Skin epidermis (tissue), 12 donors: Measurements from ENCODE around the gene TNS2.
"Not testable (repeated sequence)": the region's sequence is repeated elsewhere in the genome, so short reads cannot be mapped to it uniquely, and the experiment has no call there.

ENCODE experiments used
- H3K27ac ChIP-seq, 21 experiments: fragments of 200-600 bp; sonication (generic) in 11 of 21; one replicate each; pipeline ENCODE4 v1.5.0; 2020; ENCODE audit warnings: mild to moderate bottlenecking in 3 of 21, inconsistent platforms in 2 of 21, moderate library complexity in 2 of 21
- H3K4me3 ChIP-seq, 7 experiments: fragments of 200-600 bp; sonication (generic) in 2 of 7; one replicate each; pipeline ENCODE4 v1.5.0; 2020; ENCODE audit warnings: inconsistent platforms in 2 of 7, mild to moderate bottlenecking in 2 of 7, moderate library complexity in 1 of 7

TNS2 gene, protein sequence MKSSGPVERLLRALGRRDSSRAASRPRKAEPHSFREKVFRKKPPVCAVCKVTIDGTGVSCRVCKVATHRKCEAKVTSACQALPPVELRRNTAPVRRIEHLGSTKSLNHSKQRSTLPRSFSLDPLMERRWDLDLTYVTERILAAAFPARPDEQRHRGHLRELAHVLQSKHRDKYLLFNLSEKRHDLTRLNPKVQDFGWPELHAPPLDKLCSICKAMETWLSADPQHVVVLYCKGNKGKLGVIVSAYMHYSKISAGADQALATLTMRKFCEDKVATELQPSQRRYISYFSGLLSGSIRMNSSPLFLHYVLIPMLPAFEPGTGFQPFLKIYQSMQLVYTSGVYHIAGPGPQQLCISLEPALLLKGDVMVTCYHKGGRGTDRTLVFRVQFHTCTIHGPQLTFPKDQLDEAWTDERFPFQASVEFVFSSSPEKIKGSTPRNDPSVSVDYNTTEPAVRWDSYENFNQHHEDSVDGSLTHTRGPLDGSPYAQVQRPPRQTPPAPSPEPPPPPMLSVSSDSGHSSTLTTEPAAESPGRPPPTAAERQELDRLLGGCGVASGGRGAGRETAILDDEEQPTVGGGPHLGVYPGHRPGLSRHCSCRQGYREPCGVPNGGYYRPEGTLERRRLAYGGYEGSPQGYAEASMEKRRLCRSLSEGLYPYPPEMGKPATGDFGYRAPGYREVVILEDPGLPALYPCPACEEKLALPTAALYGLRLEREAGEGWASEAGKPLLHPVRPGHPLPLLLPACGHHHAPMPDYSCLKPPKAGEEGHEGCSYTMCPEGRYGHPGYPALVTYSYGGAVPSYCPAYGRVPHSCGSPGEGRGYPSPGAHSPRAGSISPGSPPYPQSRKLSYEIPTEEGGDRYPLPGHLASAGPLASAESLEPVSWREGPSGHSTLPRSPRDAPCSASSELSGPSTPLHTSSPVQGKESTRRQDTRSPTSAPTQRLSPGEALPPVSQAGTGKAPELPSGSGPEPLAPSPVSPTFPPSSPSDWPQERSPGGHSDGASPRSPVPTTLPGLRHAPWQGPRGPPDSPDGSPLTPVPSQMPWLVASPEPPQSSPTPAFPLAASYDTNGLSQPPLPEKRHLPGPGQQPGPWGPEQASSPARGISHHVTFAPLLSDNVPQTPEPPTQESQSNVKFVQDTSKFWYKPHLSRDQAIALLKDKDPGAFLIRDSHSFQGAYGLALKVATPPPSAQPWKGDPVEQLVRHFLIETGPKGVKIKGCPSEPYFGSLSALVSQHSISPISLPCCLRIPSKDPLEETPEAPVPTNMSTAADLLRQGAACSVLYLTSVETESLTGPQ (N-terminal part only)

DNA sequence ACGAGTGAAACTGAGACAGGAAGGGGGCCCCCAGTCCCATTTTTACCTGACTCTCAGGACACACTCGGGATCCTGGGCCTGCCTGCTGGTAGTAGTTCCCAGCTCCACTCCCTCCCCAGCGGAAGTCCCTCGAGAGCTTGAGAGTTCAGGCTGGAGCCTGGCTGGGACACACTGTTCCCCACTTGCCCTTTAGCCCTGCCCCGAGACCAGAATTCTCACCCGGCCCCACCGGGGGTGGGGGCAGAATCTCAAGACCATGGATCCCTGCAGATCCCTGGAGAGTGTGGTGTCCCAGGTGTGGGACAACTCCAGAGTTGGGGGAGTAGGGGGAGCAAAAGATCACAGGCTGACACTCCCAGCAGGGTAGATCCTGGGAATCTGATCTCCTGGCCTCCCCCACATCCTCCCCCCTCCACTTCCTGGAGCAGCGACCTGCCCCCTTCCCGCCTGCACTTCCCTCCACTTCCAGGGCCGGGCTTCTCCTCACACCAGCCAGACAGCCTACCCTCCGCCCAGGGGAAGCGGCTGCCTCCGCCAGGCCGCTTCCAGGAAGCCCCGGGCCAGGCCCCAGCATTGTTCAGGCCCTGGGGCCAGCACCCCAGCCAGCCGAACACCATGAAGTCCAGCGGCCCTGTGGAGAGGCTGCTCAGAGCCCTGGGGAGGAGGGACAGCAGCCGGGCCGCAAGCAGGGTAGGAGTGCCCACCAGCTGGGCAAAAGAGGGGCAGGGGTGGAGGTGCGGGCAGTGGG, at the start of gene TNS2:
Gene TNS2 (plus strand): TSS at position 495 of the 748 bp plus-strand sequence. CDS start 121 bp downstream, at position 616.
- Histone ChIP-seq H3K4me3 (peak within 1 kb of the TSS; percentile 20 to 51 (median 39)), H3K27ac (peak within 1 kb of the TSS; percentile 66 to 95 (median 88))

DNA sequence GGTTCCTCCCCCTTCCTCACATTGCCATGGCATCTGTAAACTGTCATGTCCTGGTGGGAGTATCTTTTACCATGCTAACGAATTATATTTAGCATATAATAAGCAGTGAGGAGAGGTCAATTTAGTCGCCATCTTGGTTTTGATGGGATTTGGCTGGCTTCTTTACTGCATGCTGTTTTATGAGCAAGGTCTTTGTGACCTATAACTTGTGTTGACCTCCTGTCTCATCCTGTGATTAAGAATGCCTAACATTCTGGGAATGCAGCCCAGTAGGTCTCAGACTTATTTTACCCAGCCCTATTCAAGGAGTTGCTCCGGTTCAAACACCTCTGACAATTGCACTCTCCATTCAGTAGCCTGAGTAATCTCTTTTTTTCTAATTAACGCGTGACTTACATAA, 45.7 kb upstream of the TNS2 start:
- Histone ChIP-seq H3K27ac (peak overlapping the region in 1 of 21 experiments; percentile 84), H3K4me3 (no peak overlapping the region)

DNA sequence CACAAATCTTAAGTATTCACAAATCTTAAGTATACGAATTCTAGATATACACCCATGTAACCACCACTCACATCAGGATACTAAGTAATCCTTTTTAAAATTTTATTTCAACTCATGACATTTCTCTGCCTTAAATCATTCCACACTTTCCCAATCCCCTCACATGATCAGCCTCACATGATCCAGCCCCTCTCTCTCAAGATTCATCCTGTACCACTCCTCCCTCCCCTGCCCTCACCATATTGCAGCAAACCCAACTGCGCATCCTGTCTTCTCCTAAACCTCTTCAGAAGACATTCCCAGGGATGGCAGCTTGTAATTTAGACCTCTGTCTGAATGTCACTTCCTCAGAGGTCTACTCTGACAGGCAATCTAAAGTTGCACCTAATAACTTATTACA, 45.3 kb upstream of the TNS2 start:
- Histone ChIP-seq H3K4me3 (no peak overlapping the region), H3K27ac (peak overlapping the region in 3 of 21 experiments; percentile 34 to 85 (median 84))

DNA sequence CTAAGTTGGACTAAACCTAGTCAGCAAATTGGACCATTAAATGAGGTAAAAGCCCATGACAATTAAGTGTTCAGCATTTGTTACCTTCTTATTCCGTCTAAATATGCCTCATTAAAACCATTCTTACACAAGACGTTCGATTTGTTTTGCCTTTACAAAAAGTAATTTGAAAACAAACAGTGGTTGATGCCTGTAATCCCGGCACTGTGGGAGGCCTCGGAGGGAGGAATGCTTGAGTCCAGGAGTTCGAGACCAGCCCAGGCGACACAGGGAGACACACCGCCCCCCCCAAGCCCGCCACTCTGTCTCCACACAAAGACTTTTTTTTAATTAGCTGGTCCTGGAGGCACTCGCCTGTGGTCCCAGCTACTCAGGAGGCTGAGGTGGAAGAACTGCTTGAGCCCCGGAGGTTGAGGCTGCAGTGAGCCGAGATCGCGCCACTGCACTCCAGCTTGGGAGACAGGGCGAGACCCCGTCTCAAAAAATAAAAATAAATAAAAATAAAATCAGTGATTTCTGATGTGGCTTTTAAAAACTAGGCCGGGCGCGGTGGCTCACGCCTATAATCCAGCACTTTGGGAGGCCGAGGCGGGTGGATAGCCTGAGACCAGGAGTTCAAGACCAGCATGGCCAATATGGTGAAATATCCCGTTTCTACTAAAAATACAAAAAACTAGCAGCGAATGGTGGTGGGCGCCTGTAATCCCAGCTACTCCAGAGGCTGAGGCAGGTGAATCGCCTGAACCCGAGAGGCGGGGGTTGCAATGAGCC, 44.5 kb upstream of the TNS2 start:
- H3K27ac ChIP-seq: peak overlapping the region; percentile 52 to 92 (median 83)
- peak overlapping the region; percentile 59 to 97 (median 87) for H3K4me3 ChIP-seq

DNA sequence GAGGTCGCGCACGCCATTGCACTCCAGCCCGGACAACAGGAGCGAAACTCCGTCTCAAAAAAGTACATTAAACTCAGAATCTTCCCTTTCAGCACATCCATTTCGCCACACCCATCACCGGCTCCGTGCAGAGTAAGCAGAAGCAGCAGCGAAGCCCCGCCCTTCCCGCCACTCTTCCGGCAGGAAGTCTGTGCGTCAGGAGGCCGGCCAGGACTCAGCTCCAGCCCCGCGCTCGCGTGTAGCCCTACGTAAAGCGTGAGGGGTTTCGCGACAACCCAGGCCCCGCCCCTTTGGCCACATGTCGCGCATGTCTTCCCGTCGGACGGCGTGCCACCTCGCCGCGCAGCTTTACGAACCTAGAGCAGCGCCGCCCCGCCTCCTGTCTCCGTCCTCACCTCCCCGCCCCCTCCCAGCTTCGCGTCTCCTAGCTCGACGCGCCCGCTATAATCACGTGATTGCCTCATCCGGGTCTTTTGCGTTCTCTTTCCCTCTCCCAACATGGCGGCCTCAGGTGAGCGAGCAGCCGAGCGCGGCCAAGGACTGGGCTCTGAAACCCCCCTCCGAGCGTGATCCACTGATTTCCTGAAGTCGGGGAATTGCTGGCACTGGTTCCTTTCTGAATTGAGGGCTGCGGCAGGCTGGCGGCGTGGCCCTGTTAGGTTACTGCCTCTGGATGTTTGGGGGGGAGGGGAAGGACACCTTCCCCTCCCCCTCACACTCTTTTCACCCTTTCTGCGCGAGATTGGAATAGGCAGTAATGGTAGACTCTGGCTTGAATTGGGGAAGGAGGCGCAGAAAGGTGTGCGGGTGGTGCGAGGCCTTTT, 43.7 kb upstream of the TNS2 start, which contains the start of gene EIF4B:
Gene EIF4B (plus strand): TSS at position 471 of the 824 bp plus-strand sequence. CDS start 28 bp downstream, at position 499.
- H3K27ac ChIP-seq: peak within 1 kb of the TSS; percentile 73 to 97 (median 89)

DNA sequence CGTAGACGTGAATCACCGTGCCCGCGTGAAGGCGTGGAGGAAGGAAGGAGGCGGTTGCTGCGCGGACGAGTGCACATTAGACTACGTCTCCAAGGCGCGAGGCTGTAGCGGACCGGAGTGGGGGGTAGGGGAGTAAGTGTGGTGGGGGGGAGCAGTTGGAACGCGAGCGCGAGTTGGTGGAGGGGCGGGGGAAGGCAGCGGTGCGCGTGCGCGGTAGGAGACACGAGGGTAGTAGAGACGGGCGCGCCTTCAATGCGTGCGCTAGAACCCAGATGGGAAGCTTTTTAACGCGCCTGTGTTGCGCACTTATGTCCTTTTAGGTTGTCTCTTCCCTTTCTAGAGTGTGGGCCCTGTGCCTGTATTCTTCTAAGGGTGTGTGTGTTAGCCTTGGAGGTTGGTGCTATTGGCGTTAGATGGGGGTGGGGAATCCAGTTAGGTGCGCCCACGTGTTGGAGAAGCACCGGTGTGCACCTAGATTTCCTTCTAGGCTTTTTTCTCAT, 43.0 kb upstream of the TNS2 start:
- H3K27ac ChIP-seq: peak overlapping the region; percentile 71 to 97 (median 89)
- peak overlapping the region; percentile 59 to 97 (median 87) for H3K4me3 ChIP-seq

More for the DNA sequence above, 43.7 kb upstream of the TNS2 start, which contains the start of gene EIF4B:
- peak within 1 kb of the TSS; percentile 59 to 97 (median 87) for H3K4me3 ChIP-seq

DNA sequence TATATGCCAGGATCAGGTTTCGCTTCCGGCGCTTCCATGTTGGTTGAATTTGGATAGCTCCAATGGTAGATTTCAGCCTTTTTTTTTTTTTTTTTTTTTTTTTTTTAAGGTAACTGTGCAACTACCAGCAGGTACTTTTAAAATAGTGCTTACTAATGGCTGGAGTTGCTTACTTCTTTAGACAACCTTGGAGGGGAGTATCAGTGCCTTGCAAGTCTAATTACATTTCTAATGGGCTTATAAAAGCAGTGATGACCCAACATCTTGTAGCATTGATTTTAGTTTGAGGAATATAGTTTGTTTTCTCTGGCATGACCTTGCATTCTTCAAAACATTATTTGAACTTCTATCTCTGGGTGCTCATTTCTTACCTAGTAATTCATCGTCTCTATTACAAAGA, 42.5 kb upstream of the TNS2 start:
- Histone ChIP-seq H3K27ac (peak overlapping the region in 13 of 21 experiments; percentile 71 to 95 (median 89)), H3K4me3 (peak overlapping the region; percentile 59 to 97 (median 87))

DNA sequence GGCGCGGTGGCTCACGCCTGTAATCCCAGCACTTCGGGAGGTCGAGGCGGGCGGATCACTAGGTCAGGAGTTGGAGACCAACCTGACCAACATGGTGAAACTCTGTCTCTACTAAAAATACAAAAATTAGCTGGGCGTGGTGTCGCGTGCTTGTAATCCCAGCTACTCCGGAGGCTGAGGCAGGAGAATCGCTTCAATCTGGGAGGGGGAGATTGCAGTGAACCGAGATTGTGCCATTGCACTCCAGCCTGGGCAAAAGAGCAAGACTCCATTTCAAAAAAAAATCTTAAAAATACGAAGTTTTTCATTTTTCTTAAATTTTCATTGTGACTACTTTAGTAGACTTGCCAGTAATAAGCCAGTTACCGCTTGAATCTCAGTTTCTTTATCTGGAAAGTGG, 41.1 kb upstream of the TNS2 start:
- H3K4me3 ChIP-seq, H3K27ac ChIP-seq: not testable (repeated sequence)

DNA sequence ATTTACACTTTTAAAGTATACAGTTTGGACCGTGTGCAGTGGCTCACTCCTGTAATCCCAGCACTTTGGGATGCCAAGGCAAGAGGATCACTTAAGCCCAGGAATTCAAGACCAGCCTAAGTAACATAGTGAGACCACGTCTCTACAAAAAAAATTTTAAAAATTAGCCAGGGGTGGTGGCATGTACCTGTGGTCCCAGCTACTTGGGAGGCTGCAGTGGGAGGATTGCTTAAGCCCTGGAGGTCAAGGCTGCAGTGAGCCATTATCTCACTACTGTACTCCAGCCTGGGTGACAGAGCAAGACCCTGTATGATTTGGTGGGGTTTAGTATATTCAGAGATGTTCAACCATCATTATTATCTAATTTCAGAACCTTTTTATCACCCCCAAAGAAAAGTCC, 38.9 kb upstream of the TNS2 start:
- Histone ChIP-seq H3K27ac (no peak overlapping the region), H3K4me3 (no peak overlapping the region)

DNA sequence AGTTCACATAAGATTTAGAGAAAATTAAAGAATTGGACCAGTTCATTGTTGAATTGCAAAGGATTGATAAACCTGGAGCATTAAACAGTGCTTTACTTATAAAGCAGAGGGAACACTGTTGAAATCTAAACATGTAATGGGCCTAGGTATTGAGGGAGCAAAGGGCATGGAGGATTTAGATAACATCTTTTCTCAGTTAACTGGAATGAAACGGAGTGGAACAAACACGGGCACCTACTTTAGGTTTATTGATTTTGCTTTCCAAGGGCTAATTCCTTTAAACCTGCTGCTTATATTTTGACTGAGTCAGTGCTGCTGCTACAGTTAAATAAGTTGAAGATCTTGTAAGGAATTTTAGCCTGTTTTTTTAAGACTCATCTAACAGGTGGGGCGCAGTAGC, 38.0 kb upstream of the TNS2 start:
- Histone ChIP-seq H3K4me3 (no peak overlapping the region), H3K27ac (no peak overlapping the region)

DNA sequence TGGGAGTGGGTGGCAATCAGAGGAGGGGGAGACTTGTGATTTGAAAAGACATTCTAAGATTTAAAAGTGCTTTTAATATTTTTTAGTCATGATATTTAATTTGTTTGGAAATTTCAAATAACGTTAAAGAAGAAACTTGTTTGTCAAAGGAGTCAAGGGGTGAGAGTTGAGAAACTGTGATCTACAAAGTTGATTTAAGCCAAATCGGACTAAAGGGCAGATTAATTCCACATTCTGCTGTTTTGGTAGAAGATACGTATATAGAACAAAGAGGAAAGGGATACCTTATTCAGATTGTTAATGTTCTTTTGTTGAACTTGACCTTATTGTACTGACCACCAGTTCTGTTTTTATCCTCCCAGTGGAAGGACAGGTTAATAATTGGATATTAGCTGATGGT, 36.9 kb upstream of the TNS2 start:
- H3K4me3 ChIP-seq: no peak overlapping the region
- H3K27ac ChIP-seq: no peak overlapping the region

DNA sequence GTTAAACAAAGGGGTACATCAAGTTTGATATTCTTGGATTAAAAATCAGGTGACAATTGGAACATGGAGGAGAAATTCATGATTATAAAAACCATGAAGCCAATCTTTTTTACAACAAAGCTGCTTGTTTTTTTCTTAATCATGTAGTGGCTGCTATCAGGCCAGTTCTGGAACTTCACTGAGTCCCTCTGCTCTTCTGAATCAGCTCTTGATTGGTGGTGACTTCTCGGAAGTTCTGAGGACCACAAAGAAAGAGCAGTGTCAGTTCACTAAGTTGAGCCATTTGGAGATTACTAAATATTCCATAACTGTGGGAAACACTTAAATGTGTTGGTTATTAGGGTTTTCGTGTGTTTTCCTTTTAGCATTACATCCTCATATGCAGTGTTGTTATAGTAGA, 35.2 kb upstream of the TNS2 start:
- Histone ChIP-seq H3K4me3 (no peak overlapping the region), H3K27ac (no peak overlapping the region)

DNA sequence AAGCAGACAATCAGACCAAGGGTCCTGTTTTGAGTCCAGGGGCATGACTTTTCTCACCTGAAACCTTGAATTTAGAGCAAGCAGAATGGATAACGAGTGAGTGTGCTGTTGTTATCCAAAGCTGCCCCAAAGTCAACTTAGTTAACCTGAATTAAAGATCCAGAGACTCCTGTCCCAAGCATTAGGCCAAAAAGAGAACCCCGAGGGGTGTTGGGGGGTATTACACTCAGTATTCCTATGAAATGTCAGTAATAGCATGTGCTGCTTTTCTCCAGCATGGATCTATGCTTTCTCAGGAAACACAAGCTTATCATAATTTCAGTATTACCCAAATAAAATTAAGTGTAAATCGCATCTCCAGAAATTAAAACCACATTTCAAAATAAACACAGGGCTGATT, 24.6 kb upstream of the TNS2 start:
- Histone ChIP-seq H3K27ac (no peak overlapping the region), H3K4me3 (no peak overlapping the region)

DNA sequence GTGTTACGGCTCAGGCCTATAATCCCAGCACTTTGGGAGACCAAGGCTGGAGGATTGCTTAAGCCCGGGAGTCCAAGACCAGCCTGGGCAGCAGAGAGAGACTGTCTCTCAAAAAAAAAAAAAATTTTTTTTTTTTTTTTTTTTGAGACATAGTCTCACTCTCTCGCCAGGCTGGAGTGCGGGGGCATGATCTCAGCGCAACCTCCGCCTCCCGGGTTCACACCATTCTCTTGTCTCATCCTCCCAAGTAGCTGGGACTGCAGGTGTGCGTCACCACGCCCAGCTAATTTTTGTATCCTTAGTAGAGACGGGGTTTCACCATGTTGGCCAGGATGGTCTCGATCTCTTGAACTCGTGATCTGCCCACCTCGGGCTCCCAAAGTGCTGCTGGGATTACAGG, 22.9 kb upstream of the TNS2 start:
- H3K4me3 ChIP-seq, H3K27ac ChIP-seq: not testable (repeated sequence)

DNA sequence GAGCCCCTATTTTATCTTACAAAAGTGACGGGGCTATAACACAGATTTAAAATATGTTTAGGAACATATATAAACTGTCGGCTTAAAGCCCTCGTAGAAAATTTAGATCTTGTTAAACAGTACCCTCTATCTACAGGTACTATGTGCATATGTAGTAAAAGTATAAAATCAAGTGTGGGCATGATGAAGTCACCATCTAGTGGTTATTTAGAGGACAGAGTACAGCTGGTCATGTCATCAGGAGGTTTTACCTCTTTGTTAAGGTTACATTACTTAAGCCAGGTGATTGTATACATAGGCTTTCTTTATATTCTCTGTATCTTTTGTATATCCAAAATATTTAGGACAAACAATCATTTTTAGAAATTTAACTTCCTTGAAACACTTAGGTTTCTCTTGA, 18.2 kb upstream of the TNS2 start:
- Histone ChIP-seq H3K27ac (no peak overlapping the region), H3K4me3 (no peak overlapping the region)

DNA sequence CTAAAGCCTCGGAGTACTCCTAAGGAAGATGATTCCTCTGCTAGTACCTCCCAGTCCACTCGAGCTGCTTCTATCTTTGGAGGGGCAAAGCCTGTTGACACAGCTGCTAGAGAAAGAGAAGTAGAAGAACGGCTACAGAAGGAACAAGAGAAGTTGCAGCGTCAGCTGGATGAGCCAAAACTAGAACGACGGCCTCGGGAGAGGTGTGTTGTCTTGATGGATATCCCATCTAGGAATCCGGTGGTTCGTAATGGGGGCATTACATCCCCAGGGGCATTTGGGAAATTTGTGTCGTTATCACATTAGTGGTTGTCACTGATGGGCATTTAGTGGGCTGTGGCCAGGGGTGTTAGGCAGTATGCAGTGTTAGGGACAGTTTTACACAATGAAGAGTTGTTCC, 16.0 kb upstream of the TNS2 start:
- H3K4me3 ChIP-seq, H3K27ac ChIP-seq: not testable (repeated sequence)

DNA sequence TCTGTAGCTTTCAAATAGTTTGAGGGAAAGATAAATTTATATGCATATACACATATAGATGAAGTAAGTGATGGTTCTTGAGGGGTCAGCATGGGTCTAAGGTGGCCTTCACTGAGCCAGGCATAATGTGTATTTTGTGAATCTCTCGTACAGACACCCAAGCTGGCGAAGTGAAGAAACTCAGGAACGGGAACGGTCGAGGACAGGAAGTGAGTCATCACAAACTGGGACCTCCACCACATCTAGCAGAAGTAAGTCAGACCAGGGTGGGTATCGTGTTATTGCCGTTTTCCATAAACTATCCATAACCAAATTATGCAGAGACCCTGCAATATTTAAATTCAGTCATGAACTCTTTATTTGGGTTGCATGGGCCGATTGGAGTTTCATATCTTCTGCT, 15.4 kb upstream of the TNS2 start:
- no peak overlapping the region for H3K27ac ChIP-seq
- H3K4me3 ChIP-seq: no peak overlapping the region
